HG03095 (cell line): Measurements from ENCODE around the gene ARHGEF5.

Source experiments
- ATAC-seq: cut with Tn5 transposase; IDR thresholded peaks from one replicate; pipeline ENCODE4 v1.9.1; 2021; ENCODE audit warnings: moderate library complexity; ENCODE audit not compliant: unreplicated experiment

ARHGEF5 gene

DNA sequence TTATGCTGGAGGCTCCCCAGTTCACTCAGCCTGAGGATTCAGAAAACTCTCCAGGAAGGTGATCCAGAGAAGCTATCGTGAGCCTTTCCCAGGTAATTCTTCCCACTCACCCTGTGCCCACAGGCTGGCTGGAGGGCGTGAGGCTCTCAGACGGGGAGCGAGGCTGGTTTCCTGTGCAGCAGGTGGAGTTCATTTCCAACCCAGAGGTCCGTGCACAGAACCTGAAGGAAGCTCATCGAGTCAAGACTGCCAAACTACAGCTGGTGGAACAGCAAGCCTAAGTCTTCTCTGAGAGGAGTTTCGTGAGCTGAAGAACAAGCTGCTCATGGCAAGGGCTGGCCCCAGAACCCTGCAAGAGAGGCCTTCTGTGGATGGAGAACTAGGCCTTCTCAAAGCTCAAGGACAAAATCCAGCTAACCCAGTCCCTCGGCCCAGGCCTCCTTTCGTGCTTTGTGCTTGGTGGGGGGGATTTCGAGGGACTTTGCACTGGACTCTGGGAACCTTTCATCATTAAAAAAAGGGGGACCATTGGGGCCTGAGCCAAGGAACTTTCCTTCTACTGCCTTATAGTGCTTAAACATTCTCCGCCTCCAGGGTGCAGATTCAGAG is 24.7 kb downstream of the ARHGEF5 start:
- no peak for ATAC-seq

DNA sequence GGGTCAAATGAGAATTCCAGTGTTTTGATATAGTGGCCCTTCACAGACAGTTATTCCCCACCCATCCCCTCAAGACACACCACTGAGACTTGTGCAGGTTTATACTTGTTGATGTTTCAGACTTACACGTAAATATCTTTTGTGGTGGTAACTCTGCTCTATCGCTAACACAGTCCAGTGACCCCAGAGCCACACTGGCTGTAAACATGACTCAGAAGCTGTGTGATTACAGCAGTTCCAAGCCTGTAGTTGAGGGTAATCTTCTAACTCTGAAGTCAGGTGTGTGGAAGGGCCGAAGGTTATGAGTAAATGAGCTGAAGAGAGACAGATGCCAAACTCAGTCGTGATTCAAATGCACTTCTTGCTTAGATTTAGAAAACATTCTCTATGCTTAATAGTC is 28.9 kb downstream of the ARHGEF5 start:
- peak; percentile 87 for ATAC-seq

DNA sequence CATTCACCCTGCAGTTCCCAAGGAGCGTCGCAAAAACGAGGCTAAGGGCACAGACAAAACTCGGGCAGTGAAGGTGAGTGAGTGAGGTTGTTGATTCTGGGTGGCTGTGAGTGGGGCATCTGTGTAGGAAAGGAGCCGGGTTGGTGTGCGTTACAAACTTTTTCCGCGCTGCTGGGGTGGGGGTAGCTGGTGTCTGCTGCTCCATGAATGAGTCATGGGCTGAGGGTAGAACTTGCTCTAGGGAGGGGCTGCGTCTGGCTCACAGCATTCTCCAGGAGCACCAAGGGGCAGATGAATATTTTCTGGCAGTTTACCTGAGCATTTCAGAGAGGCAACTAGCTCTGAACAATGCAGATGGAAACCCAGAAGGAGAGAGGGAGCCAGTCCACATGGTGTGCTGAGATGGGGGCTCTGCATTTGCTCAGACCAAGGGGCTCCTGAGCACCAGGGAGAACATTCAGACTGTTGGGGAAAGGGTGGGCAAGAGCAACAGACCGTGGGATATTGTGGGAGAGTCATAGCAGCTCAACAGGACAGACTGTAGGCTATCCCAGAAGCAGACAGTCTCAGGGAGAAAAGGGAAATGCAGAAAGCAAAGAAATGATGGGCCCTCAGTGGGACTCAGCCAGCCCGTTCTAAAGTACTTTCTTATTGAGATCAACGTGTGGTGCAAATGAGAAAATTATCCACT is 29.5 kb downstream of the ARHGEF5 start:
- ATAC-seq = no peak

DNA sequence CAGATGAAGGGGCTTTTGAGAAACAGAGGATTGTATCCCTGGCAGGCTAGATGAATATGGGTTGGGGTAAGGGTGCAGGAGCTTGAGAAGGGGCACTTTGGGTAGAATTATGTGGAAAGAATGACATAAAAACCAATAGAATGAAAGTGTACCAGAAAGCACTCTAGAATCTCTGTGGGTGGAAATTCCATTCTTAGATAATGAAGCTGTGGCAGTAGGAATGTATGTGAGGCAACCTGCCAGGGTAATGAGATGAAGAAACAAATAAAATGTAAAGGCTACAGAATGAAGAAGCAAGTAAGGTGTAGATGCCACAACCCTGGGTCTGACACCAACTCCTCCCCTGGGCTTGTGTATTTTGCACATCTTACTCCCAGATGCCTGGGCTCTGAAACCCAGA is 31.5 kb downstream of the ARHGEF5 start:
- ATAC-seq = no peak

DNA sequence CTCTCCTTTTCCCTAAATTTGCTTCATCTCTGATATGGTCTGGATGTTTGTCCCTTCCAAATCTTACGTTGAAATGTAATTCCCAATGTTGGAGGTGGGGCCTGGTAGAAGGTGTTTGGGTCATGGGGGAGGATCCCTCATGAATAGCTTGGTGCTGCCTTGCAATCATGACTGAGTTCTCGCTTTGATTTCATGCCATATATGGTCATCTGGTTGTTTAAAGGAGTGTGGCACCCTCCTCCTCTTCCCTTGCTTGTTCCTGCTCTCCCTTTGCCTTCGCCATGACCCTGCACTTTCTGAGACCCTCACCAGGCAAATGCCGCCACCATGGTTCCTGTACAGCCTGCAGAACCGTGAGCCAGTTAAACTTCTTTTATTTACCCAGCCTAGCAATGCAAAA is 33.7 kb downstream of the ARHGEF5 start:
- ATAC-seq = no peak

DNA sequence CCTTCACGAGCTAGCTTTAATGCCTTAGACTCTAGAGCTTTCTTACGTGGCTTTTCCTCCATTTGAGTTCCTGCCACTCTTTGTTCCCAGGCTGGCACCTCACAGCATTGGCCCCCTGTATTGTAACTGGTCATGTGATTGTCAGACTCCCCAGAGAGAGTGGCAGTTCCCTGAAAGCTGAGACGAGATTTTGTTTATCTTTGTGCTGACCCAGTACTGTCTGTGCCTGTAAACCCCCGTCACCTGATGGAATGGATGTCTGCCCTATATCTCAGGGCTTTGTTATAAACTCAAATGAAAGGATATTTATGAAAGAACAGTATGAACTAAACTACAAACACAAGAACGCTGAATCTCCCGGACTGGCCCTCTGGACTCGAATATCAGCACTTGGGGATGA is 35.3 kb downstream of the ARHGEF5 start:
- no peak for ATAC-seq

DNA sequence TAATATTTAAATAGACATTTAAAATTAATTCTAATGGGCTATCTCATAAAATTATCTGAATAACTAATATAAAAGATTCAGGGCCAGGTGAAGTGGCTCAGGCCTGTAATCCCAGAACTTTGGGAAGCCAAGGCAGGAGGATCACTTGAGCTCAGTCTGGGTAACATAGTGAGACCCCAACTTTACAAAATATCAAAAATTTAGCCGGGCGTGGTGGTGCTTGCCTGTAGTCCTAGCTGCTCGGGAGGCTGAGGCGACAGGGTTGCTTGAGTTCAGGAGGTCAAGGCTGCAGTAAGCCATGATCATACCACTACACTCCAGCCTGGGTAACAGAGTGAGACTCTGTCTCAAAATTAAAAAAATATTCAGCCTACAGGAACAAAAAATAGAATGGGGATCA is 35.8 kb downstream of the ARHGEF5 start:
- no peak for ATAC-seq

DNA sequence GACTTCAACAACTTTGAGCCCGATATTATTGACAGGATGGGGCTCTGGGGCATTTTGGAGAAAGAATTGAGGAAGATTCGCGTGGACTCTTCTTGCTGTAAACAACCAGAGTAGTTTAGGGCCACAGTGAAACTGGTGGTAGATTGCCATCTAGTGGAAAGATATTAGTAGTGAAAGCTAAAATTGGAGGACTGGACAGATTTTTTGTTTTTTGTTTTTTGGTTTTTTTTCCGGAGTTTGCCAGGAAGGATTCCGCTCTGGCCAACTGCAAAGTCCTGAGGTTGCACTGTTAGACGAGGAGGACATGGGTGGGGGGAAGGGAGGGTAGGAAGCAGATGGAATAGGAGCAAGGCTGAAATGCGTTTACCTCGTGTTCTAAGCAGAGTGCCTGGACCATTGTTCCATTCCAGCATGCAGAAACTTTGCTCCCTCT is 36.6 kb downstream of the ARHGEF5 start:
- no peak for ATAC-seq

DNA sequence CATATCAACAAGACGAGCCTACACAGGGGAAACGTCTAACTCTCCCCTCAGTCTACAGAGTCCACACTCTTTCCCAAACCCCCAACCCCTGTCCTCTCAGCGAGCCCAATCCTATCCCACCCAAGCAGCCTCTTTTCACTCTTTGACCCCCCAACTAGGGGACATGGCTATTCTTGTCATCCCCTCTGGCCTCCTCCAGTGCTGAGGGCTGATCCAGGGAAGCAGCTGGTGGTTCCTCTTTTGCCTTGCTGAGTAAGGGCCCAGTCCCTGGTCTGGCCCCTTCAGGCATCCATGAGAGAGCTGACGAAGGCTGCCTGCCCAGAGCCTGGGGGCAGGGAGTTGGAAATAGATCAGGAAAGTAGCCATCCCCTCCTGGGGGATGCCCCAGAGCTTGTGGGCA is 41.9 kb downstream of the ARHGEF5 start:
- no peak for ATAC-seq

DNA sequence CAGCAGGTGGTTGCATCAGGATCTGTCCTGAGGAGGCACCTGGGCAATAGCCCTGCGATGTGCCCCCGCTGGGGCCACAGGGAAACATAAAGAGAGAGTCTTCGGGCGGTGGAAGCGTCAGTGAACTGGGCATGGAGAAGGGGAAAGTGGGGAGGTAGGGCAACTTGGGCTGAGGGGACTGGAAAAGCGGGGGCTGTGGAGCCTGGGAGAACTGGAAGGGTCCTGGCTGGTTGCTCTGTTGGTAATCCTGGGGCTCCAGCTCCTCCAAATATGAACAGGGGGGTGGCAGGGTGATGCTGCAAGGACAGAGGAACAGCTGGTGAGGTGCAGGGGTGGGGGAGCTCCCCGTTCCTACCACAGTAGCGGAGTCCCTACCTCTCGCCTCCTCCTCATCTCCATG is 43.1 kb downstream of the ARHGEF5 start:
- ATAC-seq = no peak

DNA sequence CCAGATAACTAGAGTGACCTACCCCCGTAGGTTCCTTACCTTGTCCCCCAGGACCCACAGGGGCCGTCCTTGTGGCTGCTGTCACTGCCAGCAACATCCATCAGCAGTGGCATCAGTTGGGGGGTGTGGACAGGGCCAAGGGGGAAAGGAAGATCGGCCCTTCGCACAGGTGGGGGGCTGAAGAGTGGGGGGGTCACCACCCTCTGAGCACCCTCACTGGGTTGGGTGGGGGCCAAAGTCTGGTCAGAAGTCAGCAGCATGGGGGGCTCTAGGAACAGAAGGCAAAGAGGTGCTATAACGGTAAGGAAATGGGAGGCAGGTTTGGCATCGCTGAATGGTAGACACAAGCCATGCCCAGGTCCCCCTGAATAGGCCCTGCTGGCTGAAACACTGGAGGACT is 43.7 kb downstream of the ARHGEF5 start:
- ATAC-seq = no peak

DNA sequence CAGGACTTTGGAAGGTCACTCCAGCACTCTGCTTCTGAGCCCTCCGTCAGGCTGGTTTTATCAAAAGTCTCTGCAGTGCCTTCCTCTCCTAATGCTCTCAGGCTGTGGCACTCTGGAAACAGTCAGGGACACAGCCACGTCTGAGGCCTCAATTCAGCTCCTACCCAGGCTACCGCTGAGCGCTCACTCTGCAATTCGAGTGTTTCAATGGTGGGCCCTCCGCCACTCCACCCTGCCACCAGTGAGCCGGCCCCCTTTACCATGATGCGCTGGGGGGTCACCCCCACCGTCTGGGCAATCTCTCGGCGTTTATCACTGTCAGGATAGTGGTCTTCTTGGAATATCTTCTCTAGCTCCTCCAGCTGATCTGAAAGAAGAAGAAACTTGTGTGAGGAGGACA is 44.7 kb downstream of the ARHGEF5 start:
- ATAC-seq = no peak

DNA sequence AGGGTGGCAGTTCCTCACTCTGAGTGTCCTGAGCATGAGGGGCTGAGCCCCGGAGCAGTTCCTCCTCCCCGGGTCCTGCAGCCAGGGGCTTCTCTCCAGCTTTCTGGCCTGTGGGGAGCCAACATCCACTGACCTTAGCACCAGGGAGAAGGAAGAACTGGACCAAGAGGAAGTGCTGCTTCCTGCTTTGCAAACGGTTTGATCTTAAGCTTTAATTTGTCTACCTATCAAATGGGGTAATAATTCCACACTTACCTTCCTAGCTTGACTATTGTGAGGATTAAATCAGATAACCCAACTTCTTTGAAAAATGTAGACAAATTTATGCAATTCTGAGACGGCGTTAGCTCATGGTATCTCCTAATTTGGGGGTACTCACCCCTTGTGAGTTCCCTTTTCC is 46.3 kb downstream of the ARHGEF5 start:
- ATAC-seq = no peak

DNA sequence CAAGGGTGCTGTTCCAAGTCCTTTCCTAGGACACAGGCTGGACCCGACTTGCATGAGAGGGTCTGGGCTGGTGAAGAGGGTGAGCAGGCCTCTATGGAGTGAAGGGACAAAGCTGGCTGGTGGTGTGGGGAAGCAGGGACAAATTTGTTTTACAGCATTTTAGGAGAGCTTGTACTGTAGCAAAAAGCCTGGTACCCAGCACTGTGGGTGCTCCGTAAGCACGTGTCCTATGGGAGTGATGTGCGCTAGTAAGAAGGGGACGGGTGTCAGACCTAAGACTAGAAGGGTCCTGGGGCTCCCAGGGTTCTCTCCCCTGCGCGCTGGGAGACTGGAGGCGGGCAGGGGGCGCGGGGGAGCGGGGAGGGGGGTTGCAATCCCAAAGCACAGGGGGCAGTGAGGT is 47.9 kb downstream of the ARHGEF5 start:
- ATAC-seq = no peak

DNA sequence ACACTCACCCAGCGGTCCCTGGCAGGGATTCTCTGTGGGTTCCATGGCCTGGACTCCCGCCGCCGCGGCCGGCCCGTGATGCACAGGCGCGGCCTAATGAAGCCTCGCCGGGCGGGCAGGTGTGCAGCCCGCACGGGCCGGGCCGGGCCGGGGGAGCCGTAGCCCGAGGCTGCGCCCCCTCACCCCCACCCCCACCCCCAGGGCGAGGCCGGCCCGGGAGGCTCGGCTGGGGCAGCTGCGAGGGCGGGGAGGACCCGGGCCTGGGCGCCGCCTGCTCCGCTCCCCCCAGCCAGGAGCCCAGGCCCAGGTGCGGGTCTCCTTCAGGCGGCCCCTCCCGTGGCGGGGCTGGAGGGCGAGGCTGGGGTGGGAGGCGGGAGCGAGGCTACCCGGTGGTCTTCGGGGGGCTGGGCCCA is 48.5 kb downstream of the ARHGEF5 start, which contains the start of gene NOBOX:
NOBOX (minus strand) TSS at position 45 of the 413 bp plus-strand sequence.
- no peak for ATAC-seq

DNA sequence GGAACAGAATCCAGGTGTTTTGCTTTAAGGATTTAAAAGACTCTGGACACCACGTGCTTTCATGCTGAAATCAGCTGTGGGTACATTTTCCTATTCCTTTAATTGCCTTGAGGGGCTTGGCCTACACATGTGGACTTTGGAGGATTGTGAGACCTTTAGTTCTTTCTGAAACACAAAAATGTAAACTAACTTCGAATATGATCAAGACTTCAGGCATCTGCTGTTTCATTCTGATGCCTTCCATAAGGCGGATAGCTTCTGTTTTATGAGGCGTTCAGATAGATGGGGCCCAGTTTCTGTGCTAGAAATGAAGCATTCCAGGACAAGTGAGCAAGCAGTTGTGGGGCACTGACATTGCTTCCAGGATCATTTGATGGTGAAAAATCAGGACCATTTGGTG is 49.7 kb downstream of the ARHGEF5 start:
- no peak for ATAC-seq

DNA sequence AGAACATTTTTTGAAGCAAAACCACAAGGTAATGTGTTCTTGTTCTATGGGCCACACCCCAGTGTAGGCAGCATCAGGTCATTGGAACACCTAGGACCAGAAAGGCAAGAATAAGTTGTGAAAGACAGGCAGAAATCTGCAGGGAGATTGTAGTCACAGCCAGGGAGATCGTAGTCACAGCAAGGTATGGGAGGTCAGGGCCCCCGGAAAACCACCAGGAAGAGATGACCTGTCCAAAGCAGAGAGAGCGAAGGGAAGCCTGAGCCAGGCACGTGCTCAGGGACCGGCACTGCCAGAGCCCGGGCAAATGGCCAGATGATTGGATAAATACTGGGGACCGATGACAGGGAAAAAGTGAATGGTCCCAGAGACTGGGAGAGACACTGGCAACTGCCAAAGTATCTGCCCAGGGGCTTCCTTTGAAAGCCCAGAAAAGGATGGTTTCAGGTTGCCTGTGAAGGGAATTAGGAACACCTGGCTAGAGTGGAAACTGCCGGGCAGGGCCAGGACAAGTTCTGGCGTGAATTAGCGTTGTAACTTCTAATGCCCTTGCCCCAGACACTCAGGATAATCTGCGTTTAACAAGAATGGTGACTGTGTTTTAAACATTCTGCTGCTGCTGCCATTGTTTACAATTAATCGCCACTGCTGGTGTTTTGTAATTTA is 52.2 kb downstream of the ARHGEF5 start:
- ATAC-seq = no peak

DNA sequence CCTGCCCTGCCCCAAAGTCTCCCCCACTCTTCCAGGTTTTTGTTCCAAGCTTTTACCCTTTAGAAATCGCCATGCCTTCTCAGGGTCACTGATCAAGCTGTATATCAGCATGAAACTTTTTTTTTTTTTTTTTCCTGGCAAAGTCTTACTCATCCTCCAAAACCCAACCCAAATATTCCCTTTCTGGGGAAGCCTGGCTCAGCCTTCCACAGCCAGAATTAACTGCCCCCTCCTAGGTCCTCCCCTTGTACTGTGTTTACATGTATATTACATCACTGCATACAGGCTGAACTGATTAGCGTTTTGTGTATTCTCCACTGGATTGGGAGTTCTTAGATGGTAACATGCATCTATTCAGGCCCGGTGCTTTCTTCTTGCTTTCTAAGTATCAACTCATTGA is 52.9 kb downstream of the ARHGEF5 start:
- ATAC-seq = no peak

DNA sequence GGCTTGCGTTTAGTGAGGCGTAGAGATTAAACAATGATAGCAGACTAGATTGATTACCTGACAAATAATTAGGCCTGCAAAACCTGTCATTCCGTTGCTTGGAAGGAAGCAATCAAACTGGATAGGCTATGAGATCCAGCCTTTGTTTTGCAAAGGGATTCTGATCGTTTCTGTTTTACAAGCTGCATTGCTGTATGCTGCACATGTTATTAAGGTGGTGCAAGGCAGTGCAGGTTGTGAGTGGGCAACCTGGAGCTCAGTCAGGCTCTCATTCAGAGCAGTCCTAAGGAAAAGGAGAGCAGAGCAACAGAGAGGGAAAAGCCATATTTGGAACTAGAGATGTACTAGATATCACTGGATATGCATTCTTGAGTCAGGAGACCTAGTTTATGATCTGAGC is 55.2 kb downstream of the ARHGEF5 start:
- no peak for ATAC-seq

DNA sequence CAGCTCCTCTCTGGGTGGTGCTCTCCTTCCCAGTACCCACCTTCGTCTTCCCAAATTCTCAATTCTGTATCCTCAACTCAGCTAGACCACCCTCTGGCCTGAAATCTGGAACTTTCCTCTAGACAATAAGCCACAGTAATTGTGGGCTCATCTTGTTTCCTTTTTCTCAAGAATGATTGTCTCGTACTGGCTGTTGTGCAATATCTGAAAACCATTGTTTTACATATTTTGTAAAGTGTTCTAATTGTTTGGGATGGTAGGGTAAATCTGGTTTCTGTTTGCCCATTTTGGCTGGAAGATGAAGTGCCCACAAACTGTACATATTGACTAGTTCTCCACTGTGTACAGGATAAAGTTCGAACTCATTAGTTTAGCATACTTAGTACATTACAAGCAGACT is 59.6 kb downstream of the ARHGEF5 start:
- ATAC-seq = no peak

DNA sequence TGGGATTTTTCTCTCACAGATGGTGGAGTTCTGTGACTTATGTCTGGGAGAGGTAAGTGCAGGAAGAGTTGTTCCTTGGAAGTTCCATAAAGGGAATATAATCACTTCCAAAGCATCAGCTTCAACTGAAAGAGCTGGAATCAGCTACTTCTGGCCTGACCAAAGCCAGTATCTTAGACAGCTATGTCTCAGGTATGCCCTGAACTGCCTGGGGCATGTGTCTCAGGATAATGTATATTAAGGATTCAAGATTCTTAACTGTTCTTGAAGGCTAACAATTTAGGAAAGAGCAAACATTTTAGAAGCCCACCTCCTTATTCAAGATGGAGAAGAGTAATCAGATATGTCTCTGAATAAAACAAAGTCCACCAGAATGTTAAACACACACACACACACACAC is 60.7 kb downstream of the ARHGEF5 start:
- no peak for ATAC-seq

DNA sequence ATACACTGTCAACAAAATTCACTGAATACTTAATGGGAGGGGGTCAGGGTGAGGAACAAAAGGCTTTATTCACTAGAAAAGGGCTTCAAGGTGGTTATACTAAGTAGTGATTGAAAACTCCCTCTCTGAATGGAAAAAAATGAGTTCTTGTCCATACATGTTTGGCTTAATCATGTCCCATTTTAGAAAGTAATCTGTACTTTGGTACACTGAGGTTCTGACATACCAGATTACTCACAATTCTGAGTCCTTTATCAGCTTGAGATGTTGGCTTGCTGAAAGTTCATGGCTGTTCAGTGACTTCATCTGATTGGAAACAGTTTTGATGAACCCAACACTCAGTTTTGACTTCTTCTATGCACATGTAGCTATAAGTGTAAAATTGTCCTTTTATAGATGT is 61.1 kb downstream of the ARHGEF5 start:
- ATAC-seq = no peak
